HepG2 (cell line): ENCODE results near the gene HAUS2. TPM values are rescaled to one million over a fixed set of nuclear protein-coding genes. Genes with fewer than 3 reads are reported as not detected.

ENCODE experiments used
- AKAP8 ChIP-seq: sonication (generic); formaldehyde crosslinking; IDR thresholded peaks from 2 replicates; pipeline ENCODE4 v1.5.1; 2020; ENCODE audit warnings: mild to moderate bottlenecking, missing genetic modification reagents
- ARID5B ChIP-seq: IDR thresholded peaks from 2 replicates; pipeline ENCODE4 v1.4.0; 2020; ENCODE audit warnings: mild to moderate bottlenecking, missing genetic modification reagents
- BATF2 ChIP-seq: sonication (generic); formaldehyde crosslinking; IDR thresholded peaks from 2 replicates; pipeline ENCODE4 v1.8.0; 2022; ENCODE audit warnings: mild to moderate bottlenecking, missing genetic modification reagents, moderate library complexity
- BCL6 ChIP-seq: IDR thresholded peaks from 2 replicates; pipeline ENCODE4 v1.6.1; 2016; ENCODE audit warnings: missing genetic modification reagents, missing compliant biosample characterization
- BCLAF1 ChIP-seq: fragments of 450-650 bp; IDR thresholded peaks from 2 replicates; pipeline ENCODE4 v1.6.1; 2017; ENCODE audit warnings: mild to moderate bottlenecking
- NFAT5 ChIP-seq: sonication (generic); formaldehyde crosslinking; IDR thresholded peaks from 2 replicates; pipeline ENCODE4 v1.4.0; 2020; ENCODE audit warnings: missing genetic modification reagents
- RNF2 ChIP-seq: fragments of 450-650 bp; conservative IDR thresholded peaks from 2 replicates; pipeline ENCODE4 v1.6.1; 2016; ENCODE audit warnings: low read depth
- TFDP2 ChIP-seq: sonication (generic); formaldehyde crosslinking; IDR thresholded peaks from 2 replicates; pipeline ENCODE4 v1.4.0; 2020; ENCODE audit warnings: missing genetic modification reagents
- ZBTB3 ChIP-seq: sonication (generic); formaldehyde crosslinking; IDR thresholded peaks from 2 replicates; pipeline ENCODE4 v1.4.0; 2020; ENCODE audit warnings: low read depth, mild to moderate bottlenecking, moderate library complexity, missing genetic modification reagents, borderline replicate concordance
- ZNF12 ChIP-seq: sonication (generic); formaldehyde crosslinking; IDR thresholded peaks from 2 replicates; pipeline ENCODE4 v1.5.0; 2020; ENCODE audit warnings: missing genetic modification reagents
- ZNF33B ChIP-seq: sonication (generic); formaldehyde crosslinking; IDR thresholded peaks from 2 replicates; pipeline ENCODE4 v1.5.1; 2020; ENCODE audit warnings: mild to moderate bottlenecking, missing genetic modification reagents
- ZNF605 ChIP-seq: sonication (generic); formaldehyde crosslinking; IDR thresholded peaks from 2 replicates; pipeline ENCODE4 v1.8.0; 2022; ENCODE audit warnings: mild to moderate bottlenecking, missing genetic modification reagents
- polyA plus RNA-seq, 8 experiments: library from polyadenylated mRNA; depleted of rRNA in 3 of 8; stranded (reverse) in 7 of 8; unstranded in 1 of 8; fragments of >200 nt; fragmentation: Illumina TruSeq in 4 of 8; extraction: Trizol in 4 of 8; gene quantifications; 2 replicates each; pipeline versions ENCODE4 v1.2.1 to v1.2.3, GENCODE V29; 2011 to 2016; ENCODE audit warnings: low read depth in 4 of 8, missing spikeins in 1 of 8, mixed read lengths in 1 of 8; ENCODE audit not compliant: insufficient read depth in 1 of 8
- total RNA-seq, 5 experiments: library from RNA; depleted of rRNA; stranded (reverse); fragments of >200 nt; fragmentation: Illumina TruSeq; extraction: Trizol; gene quantifications; 2 replicates each; pipeline ENCODE4 v1.2.3, GENCODE V29; 2016; ENCODE audit warnings: low read depth in 1 of 5

Gene HAUS2
- total and polyA plus RNA-seq, 2 of the 13 experiments (the other 11 are each of a cell fraction or from before 2014, with no cell fraction given) = 11.6 to 32.9 TPM

GRCh38 chr15:42548249-42549031, at the start of gene HAUS2, which contains the start of gene LRRC57 (continued):
- no peak for TF ChIP-seq NFAT5 (CRISPR knock-in tag)
- peak; percentile 69 for TF ChIP-seq ARID5B (CRISPR knock-in tag)
- TF ChIP-seq ZNF33B = peak; percentile 67; the same call in 1 of the 2 replicates
- peak; percentile 96 for TF ChIP-seq TFDP2 (CRISPR knock-in tag)
- TF ChIP-seq ZNF12 (CRISPR knock-in tag) = 0 out of 2 replicates have a peak, but pooled peaks have one; percentile 37
- peak; percentile 79 for TF ChIP-seq AKAP8 (CRISPR knock-in tag)
- TF ChIP-seq RNF2 = no peak
- TF ChIP-seq ZBTB3 (CRISPR knock-in tag) = peak; percentile 80; the same call in 1 of the 2 replicates
- peak; percentile 87 for TF ChIP-seq ZNF605 (CRISPR knock-in tag)
- TF ChIP-seq BCLAF1 = no peak
- TF ChIP-seq BCL6 (CRISPR knock-in tag) = peak; percentile 62
- TF ChIP-seq BATF2 (CRISPR knock-in tag) = 0 out of 2 replicates have a peak, but pooled peaks have one; percentile 9
